ENCODE data around the gene HBP1. TPM values are rescaled to one million over a fixed set of nuclear protein-coding genes. Genes with fewer than 3 reads are reported as not detected.

Gene HBP1
- total RNA-seq, 1 experiment from 2014 or later, result 30.2 TPM

GRCh38 chr7:107233174-107233573 is 64.4 kb downstream of the HBP1 start:
- H3K4me1 Mint-ChIP-seq (ENCODE audit: insufficient read depth, unreplicated experiment), result no peaks in the 10 kb centered on the region
- H3K36me3 Mint-ChIP-seq (ENCODE audit: insufficient read depth, unreplicated experiment), result peaks cover 14% of the 10 kb centered on the region
- intact Hi-C loops (cut with micrococcal nuclease), result no loop called here
- BruUV-seq (replicated peaks), result no TSS peak
- no peak overlapping the region for H3K4me3 Mint-ChIP-seq (ENCODE audit: unreplicated experiment)
- H3K27ac Mint-ChIP-seq (ENCODE audit: low read depth, unreplicated experiment), result no peak overlapping the region
- H3K27me3 Mint-ChIP-seq (ENCODE audit: insufficient read depth, unreplicated experiment), result no peaks in the 10 kb centered on the region
- DNase-seq (ENCODE audit: unreplicated experiment), result no peak
- TF ChIP-seq CTCF (IDR thresholded peaks at IDR 0.05; ENCODE audit: unreplicated experiment), result no peak
- ChIA-PET CTCF (no interaction called here), POLR2A (no interaction called here)
- no peaks in the 10 kb centered on the region for H3K9me3 Mint-ChIP-seq (ENCODE audit: unreplicated experiment)

GRCh38 chr7:107233981-107234380 is 65.2 kb downstream of the HBP1 start:
- CTCF ChIA-PET, result no interaction called here
- no peaks in the 10 kb centered on the region for H3K4me1 Mint-ChIP-seq (ENCODE audit: insufficient read depth, unreplicated experiment)
- TF ChIP-seq CTCF (IDR thresholded peaks at IDR 0.05; ENCODE audit: unreplicated experiment), result no peak

GRCh38 chr7:107234436-107234835 is 65.6 kb downstream of the HBP1 start:
- POLR2A ChIA-PET, result interaction anchor here (0.7 kb wide), 1 partner anchor 48 kb away, joined by 3 read pairs; no protein-coding TSS in a partner anchor
- CTCF ChIA-PET, result no interaction called here
- no peak overlapping the region for H3K4me3 Mint-ChIP-seq (ENCODE audit: unreplicated experiment)
- no peaks in the 10 kb centered on the region for H3K4me1 Mint-ChIP-seq (ENCODE audit: insufficient read depth, unreplicated experiment)
- H3K9me3 Mint-ChIP-seq (ENCODE audit: unreplicated experiment), result no peaks in the 10 kb centered on the region
- no peaks in the 10 kb centered on the region for H3K27me3 Mint-ChIP-seq (ENCODE audit: insufficient read depth, unreplicated experiment)
- no peak for TF ChIP-seq CTCF (IDR thresholded peaks at IDR 0.05; ENCODE audit: unreplicated experiment)
- H3K36me3 Mint-ChIP-seq (ENCODE audit: insufficient read depth, unreplicated experiment), result peaks cover 6% of the 10 kb centered on the region
- BruUV-seq (replicated peaks), result no TSS peak
- H3K27ac Mint-ChIP-seq (ENCODE audit: low read depth, unreplicated experiment), result no peak overlapping the region
- intact Hi-C loops (cut with micrococcal nuclease), result no loop called here
- DNase-seq (ENCODE audit: unreplicated experiment), result no peak

More at GRCh38 chr7:107233981-107234380, 65.2 kb downstream of the HBP1 start:
- Mint-ChIP-seq H3K36me3 (ENCODE audit: insufficient read depth, unreplicated experiment) (peaks cover 9% of the 10 kb centered on the region), H3K27me3 (ENCODE audit: insufficient read depth, unreplicated experiment) (no peaks in the 10 kb centered on the region), H3K27ac (ENCODE audit: low read depth, unreplicated experiment) (no peak overlapping the region), H3K9me3 (ENCODE audit: unreplicated experiment) (no peaks in the 10 kb centered on the region), H3K4me3 (ENCODE audit: unreplicated experiment) (no peak overlapping the region)
- BruUV-seq (replicated peaks), result no TSS peak
- POLR2A ChIA-PET, result interaction anchor here (0.7 kb wide), 1 partner anchor 47 kb away, joined by 3 read pairs; no protein-coding TSS in a partner anchor
- no peak for DNase-seq (ENCODE audit: unreplicated experiment)
- intact Hi-C loops (cut with micrococcal nuclease), result no loop called here

- Mint-ChIP-seq H3K27ac (ENCODE audit: low read depth, unreplicated experiment) (no peak overlapping the region), H3K4me1 (ENCODE audit: insufficient read depth, unreplicated experiment) (no peaks in the 10 kb centered on the region), H3K36me3 (ENCODE audit: insufficient read depth, unreplicated experiment) (no peaks in the 10 kb centered on the region), H3K27me3 (ENCODE audit: insufficient read depth, unreplicated experiment) (no peaks in the 10 kb centered on the region), H3K9me3 (ENCODE audit: unreplicated experiment) (no peaks in the 10 kb centered on the region), H3K4me3 (ENCODE audit: unreplicated experiment) (no peak overlapping the region)
- TF ChIP-seq CTCF (IDR thresholded peaks at IDR 0.05; ENCODE audit: unreplicated experiment), result no peak
- ChIA-PET CTCF (no interaction called here), POLR2A (no interaction called here)
- no peak for DNase-seq (ENCODE audit: unreplicated experiment)
- BruUV-seq (replicated peaks), result no TSS peak
- intact Hi-C loops (cut with micrococcal nuclease), result no loop called here
Observed at GRCh38 chr7:107236862-107237261, 68.1 kb downstream of the HBP1 start.

Data from MCF 10A (cell line).